HepG2 (cell line): Measurements from ENCODE around the gene OIT3. TPM values are rescaled to one million over a fixed set of nuclear protein-coding genes. Genes with fewer than 3 reads are reported as not detected.

Experiments
- ATAC-seq: fragments of 200-7000 bp; cut with Tn5 transposase; 3 replicates; pipeline ENCODE4 v1.9.1; 2020; ENCODE audit warnings: mild to moderate bottlenecking, moderate library complexity
- BruUV-seq: library from RNA; stranded (reverse); fragments of 400-500 nt; replicated peaks from 2 replicates; lab custom pipeline; 2021; lab: Mats Ljungman, UMichigan
- CTCF ChIA-PET: fragments of 300-600 bp; formaldehyde crosslinking; extraction: SDS; loops from one replicate; lab custom pipeline; 2021; ENCODE audit warnings: low total read pairs, inconsistent platforms, low intra/inter-chr PET ratio; lab: Yijun Ruan, JAX
- POLR2A ChIA-PET: fragments of 350-600 bp; sonication (Branson Sonifier 250); formaldehyde crosslinking; loops from one replicate; lab custom pipeline; 2020; ENCODE audit warnings: antibody characterized with exemption, inconsistent platforms; lab: Yijun Ruan, JAX
- DNase-seq: peaks from one replicate; pipeline ENCODE4 v3.0.0-alpha.2; 2015; ENCODE audit warnings: low spot score
- FAIRE-seq: peaks from 3 replicates; lab custom pipeline; 2011; peaks lifted over from hg19 to GRCh38; lab: Jason Lieb, UNC
- H2AFZ ChIP-seq: one replicate; pipeline ENCODE4 v1.6.1; 2011; ENCODE audit warnings: low read length, inconsistent platforms
- H3K27ac ChIP-seq: fragments of 300-600 bp; 3 replicates; pipeline ENCODE4 v1.8.0; 2011; ENCODE audit warnings: mixed run types, mild to moderate bottlenecking, mixed read lengths, low read length, inconsistent platforms; ENCODE audit not compliant: insufficient read depth; ENCODE audit errors: extremely low read length
- H3K27me3 ChIP-seq, 2 experiments: fragments of 200-600 bp in 1 of 2; 2 replicates in 1 of 2; 3 replicates in 1 of 2; pipeline versions ENCODE4 v1.6.0 to v1.8.0; 2011; ENCODE audit warnings: low read length in 2 of 2, mild to moderate bottlenecking in 2 of 2, moderate library complexity in 2 of 2, inconsistent platforms in 1 of 2; ENCODE audit not compliant: insufficient read depth in 2 of 2, control insufficient read depth in 1 of 2
- H3K36me3 ChIP-seq, 2 experiments: fragments of 200-600 bp in 1 of 2; replicated peaks in 1 of 2; 2 replicates in 1 of 2; 3 replicates in 1 of 2; pipeline versions ENCODE4 v1.5.1 to v1.8.0; 2011; ENCODE audit warnings: low read length in 2 of 2, inconsistent platforms in 1 of 2; ENCODE audit not compliant: insufficient read depth in 2 of 2, control insufficient read depth in 1 of 2
- H3K4me1 ChIP-seq: 2 replicates; pipeline ENCODE4 v1.5.1; 2012; ENCODE audit warnings: low read length, inconsistent platforms; ENCODE audit not compliant: insufficient read depth
- H3K4me2 ChIP-seq: 2 replicates; pipeline ENCODE4 v1.6.0; 2011; ENCODE audit warnings: low read depth, low read length, inconsistent platforms
- H3K4me3 ChIP-seq, 3 experiments: fragments of 200-600 bp in 1 of 3; sonication (generic), shearing (Covaris generic) in 1 of 3; replicated peaks in 1 of 3; 2 replicates each; pipeline ENCODE4 v1.5.1; 2011 to 2016; ENCODE audit warnings: low read length in 3 of 3, inconsistent platforms in 2 of 3, low read depth in 2 of 3, mild to moderate bottlenecking in 2 of 3, control low read depth in 1 of 3, mixed read lengths in 1 of 3; ENCODE audit not compliant: insufficient read depth in 1 of 3
- H3K79me2 ChIP-seq: one replicate; pipeline ENCODE4 v1.6.1; 2011; ENCODE audit warnings: low read length, inconsistent platforms; ENCODE audit not compliant: insufficient read depth
- H3K9ac ChIP-seq: 2 replicates; pipeline ENCODE4 v1.6.0; 2011; ENCODE audit warnings: mild to moderate bottlenecking, low read depth, low read length, inconsistent platforms; ENCODE audit not compliant: insufficient read depth
- H3K9me3 ChIP-seq: 2 replicates; pipeline ENCODE4 v1.5.1; 2012; ENCODE audit warnings: mild to moderate bottlenecking, low read length
- H4K20me1 ChIP-seq: 2 replicates; pipeline ENCODE4 v1.6.0; 2011; ENCODE audit warnings: inconsistent platforms, mild to moderate bottlenecking, low read length, moderate library complexity; ENCODE audit not compliant: insufficient read depth
- ASH2L ChIP-seq: fragments of 300-600, 200-600 bp; sonication (generic); IDR thresholded peaks from 2 replicates; pipeline ENCODE4 v1.7.0; 2017; ENCODE audit warnings: low read depth, mild to moderate bottlenecking, moderate library complexity, mixed read lengths, low read length; ENCODE audit not compliant: insufficient read length
- CENPX ChIP-seq: sonication (generic); formaldehyde crosslinking; IDR thresholded peaks from 2 replicates; pipeline ENCODE4 v1.9.0; 2021; ENCODE audit warnings: mild to moderate bottlenecking, missing genetic modification reagents, moderate library complexity
- CREB3 ChIP-seq: sonication (generic); formaldehyde crosslinking; IDR thresholded peaks from 2 replicates; pipeline ENCODE4 v1.5.0; 2020; ENCODE audit warnings: missing genetic modification reagents
- FOXO4 ChIP-seq: sonication (generic); formaldehyde crosslinking; conservative IDR thresholded peaks from 2 replicates; pipeline ENCODE4 v1.8.1; 2023; ENCODE audit warnings: missing genetic modification reagents
- GTF2F1 ChIP-seq: fragments of 150-350 bp; IDR thresholded peaks from 2 replicates; pipeline ENCODE4 v1.6.1; 2014; ENCODE audit warnings: low read length
- KDM5A ChIP-seq: fragments of 200-600 bp; sonication (generic); IDR thresholded peaks from 2 replicates; pipeline ENCODE4 v1.7.0; 2018; ENCODE audit warnings: antibody characterized with exemption, mild to moderate bottlenecking, low read length, borderline replicate concordance
- LRRFIP1 ChIP-seq: sonication (generic); formaldehyde crosslinking; conservative IDR thresholded peaks from 2 replicates; pipeline ENCODE4 v1.4.0; 2020; ENCODE audit warnings: missing genetic modification reagents
- MLX ChIP-seq: IDR thresholded peaks from 2 replicates; pipeline ENCODE4 v1.6.1; 2016
- NBN ChIP-seq: fragments of 450-650 bp; conservative IDR thresholded peaks from 2 replicates; pipeline ENCODE4 v1.6.1; 2017
- NFE2L1 ChIP-seq: sonication (generic); formaldehyde crosslinking; IDR thresholded peaks from 2 replicates; pipeline ENCODE4 v1.4.0; 2020; ENCODE audit warnings: missing genetic modification reagents, mild to moderate bottlenecking, borderline replicate concordance
- PHF21A ChIP-seq: sonication (generic); formaldehyde crosslinking; IDR thresholded peaks from 2 replicates; pipeline ENCODE4 v1.5.0; 2020; ENCODE audit warnings: mild to moderate bottlenecking, missing genetic modification reagents
- SNAPC5 ChIP-seq: sonication (generic); formaldehyde crosslinking; IDR thresholded peaks from 2 replicates; pipeline ENCODE4 v1.8.1; 2023; ENCODE audit warnings: mild to moderate bottlenecking, missing genetic modification reagents, borderline replicate concordance
- SPEN ChIP-seq: sonication (generic); formaldehyde crosslinking; IDR thresholded peaks from 2 replicates; pipeline ENCODE4 v1.5.1; 2020; ENCODE audit warnings: low read depth, mild to moderate bottlenecking, missing genetic modification reagents
- STAT5B ChIP-seq: sonication (generic); formaldehyde crosslinking; IDR thresholded peaks from 2 replicates; pipeline ENCODE4 v1.4.0; 2020; ENCODE audit warnings: missing genetic modification reagents
- ZFP36 ChIP-seq: fragments of 150-350 bp; IDR thresholded peaks from 2 replicates; pipeline ENCODE4 v1.6.1; 2018; ENCODE audit warnings: borderline replicate concordance, low read length, low read depth; ENCODE audit not compliant: partially characterized antibody
- ZNF235 ChIP-seq: sonication (generic); formaldehyde crosslinking; IDR thresholded peaks from 2 replicates; pipeline ENCODE4 v1.8.1; 2023; ENCODE audit warnings: mild to moderate bottlenecking, missing genetic modification reagents, borderline replicate concordance
- ZNF430 ChIP-seq: sonication (generic); formaldehyde crosslinking; IDR thresholded peaks from 2 replicates; pipeline ENCODE4 v1.9.0; 2021; ENCODE audit warnings: mild to moderate bottlenecking, missing genetic modification reagents
- ZNF558 ChIP-seq: sonication (generic); formaldehyde crosslinking; IDR thresholded peaks from 2 replicates; pipeline ENCODE4 v1.9.0; 2022; ENCODE audit warnings: mild to moderate bottlenecking, missing genetic modification reagents, borderline replicate concordance
- ZNF660 ChIP-seq: sonication (generic); formaldehyde crosslinking; IDR thresholded peaks from 2 replicates; pipeline ENCODE4 v1.5.1; 2020; ENCODE audit warnings: mild to moderate bottlenecking, low read depth, missing genetic modification reagents, borderline replicate concordance
- WGBS: methylation state at CpG from one replicate; pipeline ENCODE4 v1.1.6; 2017; ENCODE audit warnings: low lambda C conversion rate; 5-methylcytosine and 5-hydroxymethylcytosine counted together
- in situ Hi-C: cut with HindIII; loops from 2 replicates; pipeline ENCODE4 v1.10.0; 2017; ENCODE audit warnings: low pct_unique_long_range_greater_than_20kb; ENCODE audit not compliant: extremely low pct_ligation_motif_present
- intact Hi-C: fragments of 100-400 bp; cut with micrococcal nuclease; formaldehyde crosslinking; loops from one replicate; pipeline ENCODE4 v1.10.0; 2022; ENCODE audit not compliant: unreplicated experiment
- polyA plus RNA-seq, 8 experiments: library from polyadenylated mRNA; depleted of rRNA in 3 of 8; stranded (reverse) in 7 of 8; unstranded in 1 of 8; fragments of >200 nt; fragmentation: Illumina TruSeq in 4 of 8; extraction: Trizol in 4 of 8; gene quantifications; 2 replicates each; pipeline versions ENCODE4 v1.2.1 to v1.2.3, GENCODE V29; 2011 to 2016; ENCODE audit warnings: low read depth in 4 of 8, missing spikeins in 1 of 8, mixed read lengths in 1 of 8; ENCODE audit not compliant: insufficient read depth in 1 of 8
- total RNA-seq, 5 experiments: library from RNA; depleted of rRNA; stranded (reverse); fragments of >200 nt; fragmentation: Illumina TruSeq; extraction: Trizol; gene quantifications; 2 replicates each; pipeline ENCODE4 v1.2.3, GENCODE V29; 2016; ENCODE audit warnings: low read depth in 1 of 5

Gene OIT3
- total and polyA plus RNA-seq, 2 of the 13 experiments (the other 11 are each of a cell fraction or from before 2014, with no cell fraction given), result not detected

- intact Hi-C loops, result no loop called here
- POLR2A ChIA-PET, result interaction anchor here (0.8 to 1.9 kb wide), 10 partner anchors 8 to 738 kb away, joined by 3 to 6 read pairs (median 4); partner anchors contain the start of genes ASCC1 and MCU
- no peak for FAIRE-seq
- Histone ChIP-seq H2AFZ (peak overlapping the region; percentile 60), H3K79me2 (peaks cover 12% of the 10 kb centered on the region), H3K27me3 (no peaks in the 10 kb centered on the region), H3K36me3 (no peaks in the 10 kb centered on the region), H3K4me1 (peaks cover 36% of the 10 kb centered on the region), H3K27ac (peak overlapping the region; percentile 73), H3K9ac (peak overlapping the region; percentile 63), H3K4me2 (peak overlapping the region; percentile 91), H4K20me1 (no peaks in the 10 kb centered on the region), H3K4me3 (peak overlapping the region; percentile 67 to 73 (median 70)), H3K9me3 (no peaks in the 10 kb centered on the region)
- CTCF ChIA-PET, result no interaction called here
- WGBS, result 1% methylated on average over 7 of the region's 8 CpGs
- TSS peak; percentile 84 for BruUV-seq
- peak; percentile 5 for DNase-seq
- in situ Hi-C loops, result no loop called here
- ATAC-seq, result no peak
- TF ChIP-seq ZFP36 (no peak), CENPX (CRISPR knock-in tag) (no peak), MLX (CRISPR knock-in tag) (no peak), STAT5B (no peak), NBN (no peak), LRRFIP1 (CRISPR knock-in tag) (no peak), GTF2F1 (no peak), SNAPC5 (CRISPR knock-in tag) (no peak), ASH2L (peak; percentile 26), ZNF558 (0 out of 2 replicates have a peak, but pooled peaks have one; percentile 6), ZNF235 (CRISPR knock-in tag) (peak; percentile 41; the same call in 1 of the 2 replicates), PHF21A (CRISPR knock-in tag) (no peak; the same call in 1 of the 2 replicates), CREB3 (no peak), ZNF430 (CRISPR knock-in tag) (0 out of 2 replicates have a peak, but pooled peaks have one; percentile 20), SPEN (no peak), ZNF660 (CRISPR knock-in tag) (no peak), KDM5A (0 out of 2 replicates have a peak, but pooled peaks have one; percentile 14), NFE2L1 (CRISPR knock-in tag) (no peak), FOXO4 (CRISPR knock-in tag) (no peak)
Observed at GRCh38 chr10:72954230-72954595, 60.7 kb downstream of the OIT3 start.
